ENCODE data around the gene AMN.

GRCh38 chr14:102951799-102952198 is 29.3 kb downstream of the AMN start:
- no peak for TF ChIP-seq EP300 (IDR thresholded peaks at IDR 0.05)
- TF ChIP-seq, protein P1, sequence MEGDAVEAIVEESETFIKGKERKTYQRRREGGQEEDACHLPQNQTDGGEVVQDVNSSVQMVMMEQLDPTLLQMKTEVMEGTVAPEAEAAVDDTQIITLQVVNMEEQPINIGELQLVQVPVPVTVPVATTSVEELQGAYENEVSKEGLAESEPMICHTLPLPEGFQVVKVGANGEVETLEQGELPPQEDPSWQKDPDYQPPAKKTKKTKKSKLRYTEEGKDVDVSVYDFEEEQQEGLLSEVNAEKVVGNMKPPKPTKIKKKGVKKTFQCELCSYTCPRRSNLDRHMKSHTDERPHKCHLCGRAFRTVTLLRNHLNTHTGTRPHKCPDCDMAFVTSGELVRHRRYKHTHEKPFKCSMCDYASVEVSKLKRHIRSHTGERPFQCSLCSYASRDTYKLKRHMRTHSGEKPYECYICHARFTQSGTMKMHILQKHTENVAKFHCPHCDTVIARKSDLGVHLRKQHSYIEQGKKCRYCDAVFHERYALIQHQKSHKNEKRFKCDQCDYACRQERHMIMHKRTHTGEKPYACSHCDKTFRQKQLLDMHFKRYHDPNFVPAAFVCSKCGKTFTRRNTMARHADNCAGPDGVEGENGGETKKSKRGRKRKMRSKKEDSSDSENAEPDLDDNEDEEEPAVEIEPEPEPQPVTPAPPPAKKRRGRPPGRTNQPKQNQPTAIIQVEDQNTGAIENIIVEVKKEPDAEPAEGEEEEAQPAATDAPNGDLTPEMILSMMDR (IDR thresholded peaks at IDR 0.05): no peak
